Neural progenitor cell (in vitro differentiated cells): ENCODE data around the gene EYS. TPM values are rescaled to one million over a fixed set of nuclear protein-coding genes. Genes with fewer than 3 reads are reported as not detected.

ENCODE experiments used
- DNase-seq: peaks from one replicate; pipeline ENCODE4 v3.0.0-alpha.2; 2016; ENCODE audit warnings: low spot score
- H2AFZ ChIP-seq: fragments of 200-600 bp; sonication (generic); replicated peaks from 2 replicates; pipeline ENCODE4 v1.6.1; 2016; ENCODE audit warnings: antibody characterized with exemption
- H3F3A ChIP-seq: fragments of 200-600 bp; sonication (generic); 2 replicates; pipeline ENCODE4 v1.6.1; 2016; ENCODE audit warnings: antibody characterized with exemption, low read depth
- H3K27ac ChIP-seq: fragments of 200-600 bp; sonication (generic); 2 replicates; pipeline ENCODE4 v1.5.1; 2016; ENCODE audit warnings: mild to moderate bottlenecking
- H3K27me3 ChIP-seq: fragments of 200-600 bp; sonication (generic); 2 replicates; pipeline ENCODE4 v1.6.1; 2016; ENCODE audit warnings: mild to moderate bottlenecking, moderate library complexity
- H3K36me3 ChIP-seq: fragments of 200-600 bp; sonication (generic); 2 replicates; pipeline ENCODE4 v1.5.1; 2016
- H3K4me1 ChIP-seq: fragments of 200-600 bp; sonication (generic); 2 replicates; pipeline ENCODE4 v1.6.1; 2016; ENCODE audit warnings: mixed run types
- H3K4me2 ChIP-seq: fragments of 200-600 bp; sonication (generic); 2 replicates; pipeline ENCODE4 v1.6.1; 2016
- H3K4me3 ChIP-seq: fragments of 200-600 bp; sonication (generic); 2 replicates; pipeline ENCODE4 v1.5.1; 2016
- H3K79me2 ChIP-seq: fragments of 200-600 bp; sonication (generic); 2 replicates; pipeline ENCODE4 v1.6.1; 2016; ENCODE audit warnings: low read depth
- H3K9ac ChIP-seq: fragments of 200-600 bp; sonication (generic); 2 replicates; pipeline ENCODE4 v1.6.1; 2016
- H3K9me3 ChIP-seq: fragments of 200-600 bp; sonication (generic); 2 replicates; pipeline ENCODE4 v1.5.1; 2016; ENCODE audit warnings: low read depth
- H4K20me1 ChIP-seq: fragments of 200-600 bp; sonication (generic); 2 replicates; pipeline ENCODE4 v1.6.1; 2016; ENCODE audit warnings: low read depth
- H3K27ac Mint-ChIP-seq: 3 replicates; pipeline ENCODE4 v1.8.0; 2021; ENCODE audit warnings: mixed read lengths
- H3K27me3 Mint-ChIP-seq: 2 replicates; pipeline ENCODE4 v1.8.0; 2022; ENCODE audit warnings: low read depth, mild to moderate bottlenecking, inconsistent platforms, moderate library complexity, mixed read lengths; ENCODE audit not compliant: insufficient read depth
- H3K36me3 Mint-ChIP-seq: 3 replicates; pipeline ENCODE4 v1.8.0; 2021; ENCODE audit warnings: mixed read lengths
- H3K4me1 Mint-ChIP-seq: 3 replicates; pipeline ENCODE4 v1.8.0; 2021; ENCODE audit warnings: mixed read lengths
- H3K4me3 Mint-ChIP-seq: 3 replicates; pipeline ENCODE4 v1.8.0; 2021; ENCODE audit warnings: mild to moderate bottlenecking, moderate library complexity, mixed read lengths
- H3K9me3 Mint-ChIP-seq: 3 replicates; pipeline ENCODE4 v1.8.0; 2020; ENCODE audit warnings: mixed read lengths
- CTCF ChIP-seq: fragments of 200-600 bp; sonication (generic); IDR thresholded peaks from 2 replicates; pipeline ENCODE4 v1.5.1; 2017; ENCODE audit warnings: antibody characterized with exemption, mild to moderate bottlenecking
- EZH2 ChIP-seq: fragments of 200-600 bp; sonication (generic); IDR thresholded peaks from 2 replicates; pipeline ENCODE4 v1.6.1; 2017; ENCODE audit warnings: antibody characterized with exemption, mild to moderate bottlenecking, moderate library complexity
- EZH2phosphoT487 ChIP-seq: fragments of 200-600 bp; sonication (generic); IDR thresholded peaks from 2 replicates; pipeline ENCODE4 v1.6.1; 2017; ENCODE audit warnings: antibody characterized with exemption
- total RNA-seq: library from RNA; depleted of rRNA; stranded (reverse); fragments of >200 nt; gene quantifications from 2 replicates; pipeline ENCODE4 v1.2.3, GENCODE V29; 2015; ENCODE audit warnings: low replicate concordance

Gene EYS
- total RNA-seq, 1 donor from 2014 or later = not detected

GRCh38 chr6:64445038-64445437 is 1262.0 kb downstream of the EYS start:
- Histone ChIP-seq H3K9me3 (no peaks in the 10 kb centered on the region), H3F3A (no peaks in the 10 kb centered on the region), H2AFZ (no peak overlapping the region), H3K4me3 (no peak overlapping the region), H3K4me1 (no peaks in the 10 kb centered on the region), H3K36me3 (no peaks in the 10 kb centered on the region), H3K9ac (no peak overlapping the region), H4K20me1 (no peaks in the 10 kb centered on the region), H3K27me3 (no peaks in the 10 kb centered on the region), H3K27ac (no peak overlapping the region), H3K79me2 (no peaks in the 10 kb centered on the region), H3K4me2 (no peak overlapping the region)
- Mint-ChIP-seq H3K36me3 (no peaks in the 10 kb centered on the region), H3K4me1 (no peaks in the 10 kb centered on the region), H3K27me3 (peaks cover 1% of the 10 kb centered on the region), H3K4me3 (no peak overlapping the region), H3K27ac (no peak overlapping the region), H3K9me3 (peaks cover 23% of the 10 kb centered on the region)
- no peak for DNase-seq
- TF ChIP-seq CTCF (no peak), EZH2 (no peak), EZH2phosphoT487 (no peak)

- no peak overlapping the region for H3K4me3 Mint-ChIP-seq
- Histone ChIP-seq H3F3A (no peaks in the 10 kb centered on the region), H3K27me3 (no peaks in the 10 kb centered on the region), H2AFZ (no peak overlapping the region), H3K4me2 (no peak overlapping the region), H3K27ac (no peak overlapping the region), H3K4me3 (no peak overlapping the region), H3K4me1 (no peaks in the 10 kb centered on the region), H3K79me2 (no peaks in the 10 kb centered on the region), H3K9me3 (no peaks in the 10 kb centered on the region), H4K20me1 (no peaks in the 10 kb centered on the region), H3K9ac (no peak overlapping the region), H3K36me3 (no peaks in the 10 kb centered on the region)
- no peak overlapping the region for H3K27ac Mint-ChIP-seq
- no peak for TF ChIP-seq EZH2
- peaks cover 12% of the 10 kb centered on the region for H3K9me3 Mint-ChIP-seq
- H3K27me3 Mint-ChIP-seq = no peaks in the 10 kb centered on the region
- no peaks in the 10 kb centered on the region for H3K4me1 Mint-ChIP-seq
- H3K36me3 Mint-ChIP-seq = no peaks in the 10 kb centered on the region
- no peak for DNase-seq
These were observed 1267.8 kb downstream of the EYS start for GRCh38 chr6:64439274-64439673.

- H3K9me3 ChIP-seq = no peaks in the 10 kb centered on the region
- H3K4me3 ChIP-seq = no peak overlapping the region
- H3K27me3 ChIP-seq = no peaks in the 10 kb centered on the region
- H3K36me3 Mint-ChIP-seq = no peaks in the 10 kb centered on the region
- H3K27ac ChIP-seq = no peak overlapping the region
- no peaks in the 10 kb centered on the region for H3F3A ChIP-seq
- peaks cover 12% of the 10 kb centered on the region for H3K9me3 Mint-ChIP-seq
- no peaks in the 10 kb centered on the region for H3K79me2 ChIP-seq
- DNase-seq = no peak
- no peak overlapping the region for H3K4me2 ChIP-seq
- H3K27me3 Mint-ChIP-seq = no peaks in the 10 kb centered on the region
- no peaks in the 10 kb centered on the region for H3K4me1 ChIP-seq
- no peak overlapping the region for H2AFZ ChIP-seq
- no peak overlapping the region for H3K27ac Mint-ChIP-seq
- H4K20me1 ChIP-seq = no peaks in the 10 kb centered on the region
- no peak overlapping the region for H3K4me3 Mint-ChIP-seq
- H3K36me3 ChIP-seq = no peaks in the 10 kb centered on the region
- TF ChIP-seq EZH2phosphoT487 (no peak), EZH2 (no peak), CTCF (no peak)
- no peaks in the 10 kb centered on the region for H3K4me1 Mint-ChIP-seq
- no peak overlapping the region for H3K9ac ChIP-seq
These were observed 1269.0 kb downstream of the EYS start for GRCh38 chr6:64437996-64438395.

- H3K4me3 Mint-ChIP-seq = no peak overlapping the region
These were observed 1277.1 kb downstream of the EYS start for GRCh38 chr6:64429926-64430325.

More at GRCh38 chr6:64429926-64430325, 1277.1 kb downstream of the EYS start:
- Mint-ChIP-seq H3K4me1 (no peaks in the 10 kb centered on the region), H3K9me3 (no peaks in the 10 kb centered on the region), H3K27me3 (no peaks in the 10 kb centered on the region), H3K27ac (no peak overlapping the region), H3K36me3 (no peaks in the 10 kb centered on the region)
- Histone ChIP-seq H2AFZ (no peak overlapping the region), H3K27me3 (no peaks in the 10 kb centered on the region), H3K4me2 (no peak overlapping the region), H3K9me3 (no peaks in the 10 kb centered on the region), H3F3A (no peaks in the 10 kb centered on the region), H3K27ac (no peak overlapping the region), H3K79me2 (no peaks in the 10 kb centered on the region), H3K9ac (no peak overlapping the region), H4K20me1 (no peaks in the 10 kb centered on the region), H3K4me3 (no peak overlapping the region), H3K36me3 (no peaks in the 10 kb centered on the region), H3K4me1 (no peaks in the 10 kb centered on the region)
- TF ChIP-seq CTCF = no peak
- no peak for TF ChIP-seq EZH2
- no peak for TF ChIP-seq EZH2phosphoT487
- DNase-seq = no peak
